ENCODE data around the gene KCNJ8.

GRCh38 chr12:21757735-21758134 lies 16.8 kb downstream of the KCNJ8 start:
- TF ChIP-seq ESRRG (CRISPR knock-in tag; IDR thresholded peaks at IDR 0.05), result no peak
- no peak for TF ChIP-seq ZFP3 (CRISPR knock-in tag; IDR thresholded peaks at IDR 0.05)
- no peak for TF ChIP-seq TOX (CRISPR knock-in tag; IDR thresholded peaks at IDR 0.05; ENCODE audit: borderline replicate concordance)
- no peak for TF ChIP-seq ARNTL (CRISPR knock-in tag; IDR thresholded peaks at IDR 0.05; ENCODE audit: borderline replicate concordance, low read depth)
- TF ChIP-seq, protein P1, sequence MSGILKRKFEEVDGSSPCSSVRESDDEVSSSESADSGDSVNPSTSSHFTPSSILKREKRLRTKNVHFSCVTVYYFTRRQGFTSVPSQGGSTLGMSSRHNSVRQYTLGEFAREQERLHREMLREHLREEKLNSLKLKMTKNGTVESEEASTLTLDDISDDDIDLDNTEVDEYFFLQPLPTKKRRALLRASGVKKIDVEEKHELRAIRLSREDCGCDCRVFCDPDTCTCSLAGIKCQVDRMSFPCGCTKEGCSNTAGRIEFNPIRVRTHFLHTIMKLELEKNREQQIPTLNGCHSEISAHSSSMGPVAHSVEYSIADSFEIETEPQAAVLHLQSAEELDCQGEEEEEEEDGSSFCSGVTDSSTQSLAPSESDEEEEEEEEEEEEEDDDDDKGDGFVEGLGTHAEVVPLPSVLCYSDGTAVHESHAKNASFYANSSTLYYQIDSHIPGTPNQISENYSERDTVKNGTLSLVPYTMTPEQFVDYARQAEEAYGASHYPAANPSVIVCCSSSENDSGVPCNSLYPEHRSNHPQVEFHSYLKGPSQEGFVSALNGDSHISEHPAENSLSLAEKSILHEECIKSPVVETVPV (CRISPR knock-in tag; IDR thresholded peaks at IDR 0.05), result no peak
- TF ChIP-seq TCF4 (CRISPR knock-in tag; IDR thresholded peaks at IDR 0.05; ENCODE audit: borderline replicate concordance), result no peak
- no peak for TF ChIP-seq CSDC2 (CRISPR knock-in tag; IDR thresholded peaks at IDR 0.05)
- TF ChIP-seq RARB (CRISPR knock-in tag; IDR thresholded peaks at IDR 0.05), result no peak
- TF ChIP-seq, protein P2, sequence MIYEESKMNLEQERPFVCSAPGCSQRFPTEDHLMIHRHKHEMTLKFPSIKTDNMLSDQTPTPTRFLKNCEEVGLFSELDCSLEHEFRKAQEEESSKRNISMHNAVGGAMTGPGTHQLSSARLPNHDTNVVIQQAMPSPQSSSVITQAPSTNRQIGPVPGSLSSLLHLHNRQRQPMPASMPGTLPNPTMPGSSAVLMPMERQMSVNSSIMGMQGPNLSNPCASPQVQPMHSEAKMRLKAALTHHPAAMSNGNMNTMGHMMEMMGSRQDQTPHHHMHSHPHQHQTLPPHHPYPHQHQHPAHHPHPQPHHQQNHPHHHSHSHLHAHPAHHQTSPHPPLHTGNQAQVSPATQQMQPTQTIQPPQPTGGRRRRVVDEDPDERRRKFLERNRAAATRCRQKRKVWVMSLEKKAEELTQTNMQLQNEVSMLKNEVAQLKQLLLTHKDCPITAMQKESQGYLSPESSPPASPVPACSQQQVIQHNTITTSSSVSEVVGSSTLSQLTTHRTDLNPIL (CRISPR knock-in tag; IDR thresholded peaks at IDR 0.05; ENCODE audit: low read depth), result no peak
- TF ChIP-seq, protein P3, sequence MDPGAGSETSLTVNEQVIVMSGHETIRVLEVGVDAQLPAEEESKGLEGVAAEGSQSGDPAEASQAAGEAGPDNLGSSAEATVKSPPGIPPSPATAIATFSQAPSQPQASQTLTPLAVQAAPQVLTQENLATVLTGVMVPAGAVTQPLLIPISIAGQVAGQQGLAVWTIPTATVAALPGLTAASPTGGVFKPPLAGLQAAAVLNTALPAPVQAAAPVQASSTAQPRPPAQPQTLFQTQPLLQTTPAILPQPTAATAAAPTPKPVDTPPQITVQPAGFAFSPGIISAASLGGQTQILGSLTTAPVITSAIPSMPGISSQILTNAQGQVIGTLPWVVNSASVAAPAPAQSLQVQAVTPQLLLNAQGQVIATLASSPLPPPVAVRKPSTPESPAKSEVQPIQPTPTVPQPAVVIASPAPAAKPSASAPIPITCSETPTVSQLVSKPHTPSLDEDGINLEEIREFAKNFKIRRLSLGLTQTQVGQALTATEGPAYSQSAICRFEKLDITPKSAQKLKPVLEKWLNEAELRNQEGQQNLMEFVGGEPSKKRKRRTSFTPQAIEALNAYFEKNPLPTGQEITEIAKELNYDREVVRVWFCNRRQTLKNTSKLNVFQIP (CRISPR knock-in tag; IDR thresholded peaks at IDR 0.05; ENCODE audit: borderline replicate concordance, low read depth), result no peak

Measured in SK-N-SH treated with all-trans-retinoic acid at 6 μM for 48 hours (cell line).